Endodermal cell (in vitro differentiated cells): ENCODE results near the gene HRH2. TPM values are rescaled to one million over a fixed set of nuclear protein-coding genes. Genes with fewer than 3 reads are reported as not detected.
A peak's percentile ranks its signal among the peaks of the same experiment; 100 is the strongest.

Source experiments
- DNase-seq: peaks from one replicate; pipeline ENCODE4 v3.0.0-alpha.2; 2017
- H3K27ac ChIP-seq: 2 replicates; pipeline ENCODE4 v1.5.1; 2013; ENCODE audit warnings: mild to moderate bottlenecking, low read depth, low read length, moderate library complexity
- H3K27me3 ChIP-seq: 2 replicates; pipeline ENCODE4 v1.6.1; 2013; ENCODE audit warnings: mild to moderate bottlenecking, low read length, moderate library complexity; ENCODE audit not compliant: insufficient read depth, control insufficient read depth, poor library complexity, severe bottlenecking
- H3K36me3 ChIP-seq: 2 replicates; pipeline ENCODE4 v1.7.0; 2013; ENCODE audit warnings: mild to moderate bottlenecking, low read length, moderate library complexity; ENCODE audit not compliant: control insufficient read depth, insufficient read depth
- H3K4me1 ChIP-seq: one replicate; pipeline ENCODE4 v1.7.0; 2013; ENCODE audit warnings: low read length; ENCODE audit not compliant: control insufficient read depth, insufficient read depth
- H3K4me3 ChIP-seq: 2 replicates; pipeline ENCODE4 v1.5.1; 2013; ENCODE audit warnings: mild to moderate bottlenecking, low read length, moderate library complexity
- H3K9ac ChIP-seq: 2 replicates; pipeline ENCODE4 v1.6.1; 2013; ENCODE audit warnings: mild to moderate bottlenecking, low read length, moderate library complexity; ENCODE audit not compliant: poor library complexity, severe bottlenecking; ENCODE audit errors: extremely low read depth
- H3K9me3 ChIP-seq: 2 replicates; pipeline ENCODE4 v1.6.1; 2013; ENCODE audit warnings: mild to moderate bottlenecking, low read length, moderate library complexity; ENCODE audit not compliant: control insufficient read depth
- H3K27ac Mint-ChIP-seq: 2 replicates; pipeline ENCODE4 v1.8.0; 2020; ENCODE audit warnings: mixed read lengths
- H3K27me3 Mint-ChIP-seq: 2 replicates; pipeline ENCODE4 v1.8.0; 2021; ENCODE audit warnings: mild to moderate bottlenecking, mixed read lengths; ENCODE audit not compliant: insufficient read depth
- H3K36me3 Mint-ChIP-seq: 2 replicates; pipeline ENCODE4 v1.8.0; 2020; ENCODE audit warnings: low read depth, mixed read lengths
- H3K4me1 Mint-ChIP-seq: 2 replicates; pipeline ENCODE4 v1.8.0; 2020; ENCODE audit warnings: mixed read lengths
- H3K4me3 Mint-ChIP-seq: 2 replicates; pipeline ENCODE4 v1.8.0; 2020; ENCODE audit warnings: mild to moderate bottlenecking, moderate library complexity, mixed read lengths
- H3K9me3 Mint-ChIP-seq: 2 replicates; pipeline ENCODE4 v1.8.0; 2020; ENCODE audit warnings: mild to moderate bottlenecking, mixed read lengths
- CTCF ChIP-seq: fragments of 200-600 bp; sonication (generic); conservative IDR thresholded peaks from 2 replicates; pipeline ENCODE4 v1.5.0; 2021; ENCODE audit warnings: antibody characterized with exemption, mild to moderate bottlenecking
- WGBS, 2 experiments: methylation state at CpG; one replicate each; pipeline versions ENCODE4 v1.1.5 to v1.1.7; 2013; ENCODE audit warnings: missing lambda C conversion rate in 2 of 2, mixed read lengths in 1 of 2; ENCODE audit not compliant: insufficient coverage in 1 of 2, insufficient read length in 1 of 2; 5-methylcytosine and 5-hydroxymethylcytosine counted together
- total RNA-seq, 2 donors: library from RNA; stranded (reverse); fragmentation: NEBNext Ultra II Directional in 1 of 2; extraction: Animal tissue kit (Norgen Biotek cat#: 25700) in 1 of 2; gene quantifications; 2 replicates in 1 of 2; 3 replicates in 1 of 2; pipeline ENCODE4 v1.2.1, GENCODE V29; 2021

Gene HRH2
- total RNA-seq, 2 donors from 2014 or later = 2.1 to 3.3 TPM

GRCh38 chr5:175693741-175694140, 35.9 kb downstream of the HRH2 start:
- Histone ChIP-seq H3K27me3 (no peaks in the 10 kb centered on the region), H3K9me3 (no peaks in the 10 kb centered on the region), H3K27ac (no peak overlapping the region), H3K4me3 (no peak overlapping the region), H3K4me1 (peaks cover 10% of the 10 kb centered on the region), H3K36me3 (no peaks in the 10 kb centered on the region), H3K9ac (no peak overlapping the region)
- Mint-ChIP-seq H3K36me3 (no peaks in the 10 kb centered on the region), H3K4me1 (peaks cover 39% of the 10 kb centered on the region), H3K27me3 (no peaks in the 10 kb centered on the region), H3K4me3 (no peak overlapping the region), H3K9me3 (no peaks in the 10 kb centered on the region), H3K27ac (peak overlapping the region; percentile 41)
- 97 to 100% methylated on average over 3 to 5 of the region's 5 CpGs for WGBS, 2 experiments
- no peak for TF ChIP-seq CTCF
- no peak for DNase-seq

GRCh38 chr5:175694371-175695160, 36.7 kb downstream of the HRH2 start:
- WGBS, 2 experiments = 91 to 94% methylated on average over 3 to 13 of the region's 13 CpGs
- H3K27me3 ChIP-seq = no peaks in the 10 kb centered on the region
- H3K4me3 ChIP-seq = no peak overlapping the region
- H3K27ac ChIP-seq = no peak overlapping the region
- Mint-ChIP-seq H3K4me3 (no peak overlapping the region), H3K9me3 (no peaks in the 10 kb centered on the region), H3K27ac (no peak overlapping the region), H3K4me1 (peaks cover 34% of the 10 kb centered on the region), H3K27me3 (no peaks in the 10 kb centered on the region), H3K36me3 (no peaks in the 10 kb centered on the region)
- no peak for TF ChIP-seq CTCF
- H3K9ac ChIP-seq = no peak overlapping the region
- peaks cover 2% of the 10 kb centered on the region for H3K4me1 ChIP-seq
- no peak for DNase-seq
- H3K9me3 ChIP-seq = no peaks in the 10 kb centered on the region
- H3K36me3 ChIP-seq = no peaks in the 10 kb centered on the region

- Histone ChIP-seq H3K9ac (no peak overlapping the region), H3K27me3 (no peaks in the 10 kb centered on the region), H3K9me3 (no peaks in the 10 kb centered on the region), H3K27ac (no peak overlapping the region), H3K36me3 (no peaks in the 10 kb centered on the region), H3K4me3 (no peak overlapping the region), H3K4me1 (no peaks in the 10 kb centered on the region)
- H3K4me1 Mint-ChIP-seq = peaks cover 26% of the 10 kb centered on the region
- WGBS, 2 experiments = 92 to 97% methylated on average over 9 to 19 of the region's 19 CpGs
- no peak overlapping the region for H3K27ac Mint-ChIP-seq
- no peaks in the 10 kb centered on the region for H3K36me3 Mint-ChIP-seq
- no peaks in the 10 kb centered on the region for H3K9me3 Mint-ChIP-seq
- H3K4me3 Mint-ChIP-seq = no peak overlapping the region
- no peak for TF ChIP-seq CTCF
- peaks cover 4% of the 10 kb centered on the region for H3K27me3 Mint-ChIP-seq
- no peak for DNase-seq
These were observed 37.6 kb downstream of the HRH2 start for GRCh38 chr5:175695161-175696126.
